Measurements from ENCODE around the gene AUP1. TPM values are rescaled to one million over a fixed set of nuclear protein-coding genes. Genes with fewer than 3 reads are reported as not detected.

The AUP1 gene
- total and polyA plus RNA-seq, 9 of the 15 experiments (the other 6 are each of a cell fraction or from before 2014, with no cell fraction given) = 70.7 to 245 (median 165) TPM

DNA sequence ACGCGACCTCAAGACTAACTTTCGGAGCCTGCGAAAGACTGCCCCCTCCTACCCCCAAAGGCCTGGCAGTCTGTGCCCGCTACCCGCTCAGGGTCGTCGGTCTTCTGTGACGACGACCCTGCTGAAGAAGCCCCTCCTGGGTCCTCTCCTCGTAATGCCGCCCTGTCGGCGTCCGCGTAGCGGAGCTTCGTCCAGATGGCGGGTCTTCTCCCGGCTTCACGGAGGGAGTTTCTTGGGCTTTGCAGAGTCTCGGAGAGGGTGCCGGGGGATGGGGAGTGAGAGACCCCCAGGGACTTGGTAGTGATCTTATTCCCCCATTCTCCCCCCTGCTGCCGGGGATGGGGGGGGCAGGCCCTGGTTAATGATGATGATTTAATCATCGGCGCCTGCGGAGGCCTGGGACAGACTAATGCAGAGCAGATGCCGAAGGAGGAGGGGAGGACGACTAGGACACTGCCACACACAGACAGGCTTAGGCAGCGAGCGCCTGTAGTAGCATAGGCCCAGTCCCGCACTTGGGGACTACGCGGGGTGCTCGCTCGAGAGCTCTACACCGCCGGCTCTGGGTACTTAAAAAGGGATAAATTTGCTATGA is 21.5 kb downstream of the AUP1 start (continued):
- TF ChIP-seq, protein P1, sequence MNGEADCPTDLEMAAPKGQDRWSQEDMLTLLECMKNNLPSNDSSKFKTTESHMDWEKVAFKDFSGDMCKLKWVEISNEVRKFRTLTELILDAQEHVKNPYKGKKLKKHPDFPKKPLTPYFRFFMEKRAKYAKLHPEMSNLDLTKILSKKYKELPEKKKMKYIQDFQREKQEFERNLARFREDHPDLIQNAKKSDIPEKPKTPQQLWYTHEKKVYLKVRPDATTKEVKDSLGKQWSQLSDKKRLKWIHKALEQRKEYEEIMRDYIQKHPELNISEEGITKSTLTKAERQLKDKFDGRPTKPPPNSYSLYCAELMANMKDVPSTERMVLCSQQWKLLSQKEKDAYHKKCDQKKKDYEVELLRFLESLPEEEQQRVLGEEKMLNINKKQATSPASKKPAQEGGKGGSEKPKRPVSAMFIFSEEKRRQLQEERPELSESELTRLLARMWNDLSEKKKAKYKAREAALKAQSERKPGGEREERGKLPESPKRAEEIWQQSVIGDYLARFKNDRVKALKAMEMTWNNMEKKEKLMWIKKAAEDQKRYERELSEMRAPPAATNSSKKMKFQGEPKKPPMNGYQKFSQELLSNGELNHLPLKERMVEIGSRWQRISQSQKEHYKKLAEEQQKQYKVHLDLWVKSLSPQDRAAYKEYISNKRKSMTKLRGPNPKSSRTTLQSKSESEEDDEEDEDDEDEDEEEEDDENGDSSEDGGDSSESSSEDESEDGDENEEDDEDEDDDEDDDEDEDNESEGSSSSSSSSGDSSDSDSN (IDR thresholded peaks at IDR 0.05; ENCODE audit: borderline replicate concordance in 1 of 2, low read depth in 2 of 2, low read length in 2 of 2) = 0 out of 4 replicates have a peak, but pooled peaks have one; percentile 25 to 45
- TF ChIP-seq NFATC3 (IDR thresholded peaks at IDR 0.05) (no peak), CHD1 (IDR thresholded peaks at IDR 0.05; ENCODE audit: low read length) (peak; percentile 44), MCM3 (IDR thresholded peaks at IDR 0.05) (no peak), ZNF785 (CRISPR knock-in tag; IDR thresholded peaks at IDR 0.05) (no peak), PHF8 (IDR thresholded peaks at IDR 0.05; ENCODE audit: borderline replicate concordance, low read length) (0 out of 2 replicates have a peak, but pooled peaks have one; percentile 30), PML (IDR thresholded peaks at IDR 0.05; ENCODE audit: low read length) (no peak)
- TF ChIP-seq, protein P2, sequence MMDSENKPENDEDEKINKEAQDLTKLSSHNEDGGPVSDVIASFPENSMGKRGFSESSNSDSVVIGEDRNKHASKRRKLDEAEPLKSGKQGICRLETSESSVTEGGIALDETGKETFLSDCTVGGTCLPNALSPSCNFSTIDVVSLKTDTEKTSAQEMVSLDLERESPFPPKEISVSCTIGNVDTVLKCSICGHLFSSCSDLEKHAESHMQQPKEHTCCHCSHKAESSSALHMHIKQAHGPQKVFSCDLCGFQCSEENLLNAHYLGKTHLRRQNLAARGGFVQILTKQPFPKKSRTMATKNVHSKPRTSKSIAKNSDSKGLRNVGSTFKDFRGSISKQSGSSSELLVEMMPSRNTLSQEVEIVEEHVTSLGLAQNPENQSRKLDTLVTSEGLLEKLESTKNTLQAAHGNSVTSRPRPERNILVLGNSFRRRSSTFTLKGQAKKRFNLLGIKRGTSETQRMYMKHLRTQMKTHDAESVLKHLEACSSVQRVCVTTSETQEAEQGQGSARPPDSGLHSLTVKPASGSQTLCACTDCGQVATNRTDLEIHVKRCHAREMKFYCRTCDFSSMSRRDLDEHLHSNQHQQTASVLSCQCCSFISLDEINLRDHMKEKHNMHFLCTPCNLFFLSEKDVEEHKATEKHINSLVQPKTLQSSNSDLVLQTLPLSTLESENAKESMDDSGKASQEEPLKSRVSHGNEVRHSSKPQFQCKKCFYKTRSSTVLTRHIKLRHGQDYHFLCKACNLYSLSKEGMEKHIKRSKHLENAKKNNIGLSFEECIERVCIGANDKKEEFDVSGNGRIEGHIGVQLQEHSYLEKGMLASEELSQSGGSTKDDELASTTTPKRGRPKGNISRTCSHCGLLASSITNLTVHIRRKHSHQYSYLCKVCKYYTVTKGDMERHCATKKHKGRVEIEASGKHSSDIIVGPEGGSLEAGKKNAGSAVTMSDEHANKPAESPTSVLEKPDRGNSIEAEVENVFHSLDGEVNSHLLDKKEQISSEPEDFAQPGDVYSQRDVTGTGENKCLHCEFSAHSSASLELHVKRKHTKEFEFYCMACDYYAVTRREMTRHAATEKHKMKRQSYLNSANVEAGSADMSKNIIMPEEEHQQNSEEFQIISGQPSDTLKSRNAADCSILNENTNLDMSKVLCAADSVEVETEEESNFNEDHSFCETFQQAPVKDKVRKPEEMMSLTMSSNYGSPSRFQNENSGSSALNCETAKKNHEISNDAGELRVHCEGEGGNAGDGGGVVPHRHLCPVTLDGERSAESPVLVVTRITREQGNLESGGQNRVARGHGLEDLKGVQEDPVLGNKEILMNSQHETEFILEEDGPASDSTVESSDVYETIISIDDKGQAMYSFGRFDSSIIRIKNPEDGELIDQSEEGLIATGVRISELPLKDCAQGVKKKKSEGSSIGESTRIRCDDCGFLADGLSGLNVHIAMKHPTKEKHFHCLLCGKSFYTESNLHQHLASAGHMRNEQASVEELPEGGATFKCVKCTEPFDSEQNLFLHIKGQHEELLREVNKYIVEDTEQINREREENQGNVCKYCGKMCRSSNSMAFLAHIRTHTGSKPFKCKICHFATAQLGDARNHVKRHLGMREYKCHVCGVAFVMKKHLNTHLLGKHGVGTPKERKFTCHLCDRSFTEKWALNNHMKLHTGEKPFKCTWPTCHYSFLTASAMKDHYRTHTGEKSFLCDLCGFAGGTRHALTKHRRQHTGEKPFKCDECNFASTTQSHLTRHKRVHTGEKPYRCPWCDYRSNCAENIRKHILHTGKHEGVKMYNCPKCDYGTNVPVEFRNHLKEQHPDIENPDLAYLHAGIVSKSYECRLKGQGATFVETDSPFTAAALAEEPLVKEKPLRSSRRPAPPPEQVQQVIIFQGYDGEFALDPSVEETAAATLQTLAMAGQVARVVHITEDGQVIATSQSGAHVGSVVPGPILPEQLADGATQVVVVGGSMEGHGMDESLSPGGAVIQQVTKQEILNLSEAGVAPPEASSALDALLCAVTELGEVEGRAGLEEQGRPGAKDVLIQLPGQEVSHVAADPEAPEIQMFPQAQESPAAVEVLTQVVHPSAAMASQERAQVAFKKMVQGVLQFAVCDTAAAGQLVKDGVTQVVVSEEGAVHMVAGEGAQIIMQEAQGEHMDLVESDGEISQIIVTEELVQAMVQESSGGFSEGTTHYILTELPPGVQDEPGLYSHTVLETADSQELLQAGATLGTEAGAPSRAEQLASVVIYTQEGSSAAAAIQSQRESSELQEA (IDR thresholded peaks at IDR 0.05; ENCODE audit: low read depth) = no peak
- TF ChIP-seq, protein P3, sequence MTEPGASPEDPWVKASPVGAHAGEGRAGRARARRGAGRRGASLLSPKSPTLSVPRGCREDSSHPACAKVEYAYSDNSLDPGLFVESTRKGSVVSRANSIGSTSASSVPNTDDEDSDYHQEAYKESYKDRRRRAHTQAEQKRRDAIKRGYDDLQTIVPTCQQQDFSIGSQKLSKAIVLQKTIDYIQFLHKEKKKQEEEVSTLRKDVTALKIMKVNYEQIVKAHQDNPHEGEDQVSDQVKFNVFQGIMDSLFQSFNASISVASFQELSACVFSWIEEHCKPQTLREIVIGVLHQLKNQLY (CRISPR knock-in tag; conservative IDR thresholded peaks at IDR 0.05) = no peak
- TF ChIP-seq, protein P4, sequence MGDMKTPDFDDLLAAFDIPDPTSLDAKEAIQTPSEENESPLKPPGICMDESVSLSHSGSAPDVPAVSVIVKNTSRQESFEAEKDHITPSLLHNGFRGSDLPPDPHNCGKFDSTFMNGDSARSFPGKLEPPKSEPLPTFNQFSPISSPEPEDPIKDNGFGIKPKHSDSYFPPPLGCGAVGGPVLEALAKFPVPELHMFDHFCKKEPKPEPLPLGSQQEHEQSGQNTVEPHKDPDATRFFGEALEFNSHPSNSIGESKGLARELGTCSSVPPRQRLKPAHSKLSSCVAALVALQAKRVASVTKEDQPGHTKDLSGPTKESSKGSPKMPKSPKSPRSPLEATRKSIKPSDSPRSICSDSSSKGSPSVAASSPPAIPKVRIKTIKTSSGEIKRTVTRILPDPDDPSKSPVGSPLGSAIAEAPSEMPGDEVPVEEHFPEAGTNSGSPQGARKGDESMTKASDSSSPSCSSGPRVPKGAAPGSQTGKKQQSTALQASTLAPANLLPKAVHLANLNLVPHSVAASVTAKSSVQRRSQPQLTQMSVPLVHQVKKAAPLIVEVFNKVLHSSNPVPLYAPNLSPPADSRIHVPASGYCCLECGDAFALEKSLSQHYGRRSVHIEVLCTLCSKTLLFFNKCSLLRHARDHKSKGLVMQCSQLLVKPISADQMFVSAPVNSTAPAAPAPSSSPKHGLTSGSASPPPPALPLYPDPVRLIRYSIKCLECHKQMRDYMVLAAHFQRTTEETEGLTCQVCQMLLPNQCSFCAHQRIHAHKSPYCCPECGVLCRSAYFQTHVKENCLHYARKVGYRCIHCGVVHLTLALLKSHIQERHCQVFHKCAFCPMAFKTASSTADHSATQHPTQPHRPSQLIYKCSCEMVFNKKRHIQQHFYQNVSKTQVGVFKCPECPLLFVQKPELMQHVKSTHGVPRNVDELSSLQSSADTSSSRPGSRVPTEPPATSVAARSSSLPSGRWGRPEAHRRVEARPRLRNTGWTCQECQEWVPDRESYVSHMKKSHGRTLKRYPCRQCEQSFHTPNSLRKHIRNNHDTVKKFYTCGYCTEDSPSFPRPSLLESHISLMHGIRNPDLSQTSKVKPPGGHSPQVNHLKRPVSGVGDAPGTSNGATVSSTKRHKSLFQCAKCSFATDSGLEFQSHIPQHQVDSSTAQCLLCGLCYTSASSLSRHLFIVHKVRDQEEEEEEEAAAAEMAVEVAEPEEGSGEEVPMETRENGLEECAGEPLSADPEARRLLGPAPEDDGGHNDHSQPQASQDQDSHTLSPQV (IDR thresholded peaks at IDR 0.05) = peak; percentile 57

Data from K562 (cell line).